ENCODE data around the gene F2RL3.
"Not testable (repeated sequence)": the region's sequence is repeated elsewhere in the genome, so short reads cannot be mapped to it uniquely, and the experiment has no call there.

The F2RL3 gene

DNA sequence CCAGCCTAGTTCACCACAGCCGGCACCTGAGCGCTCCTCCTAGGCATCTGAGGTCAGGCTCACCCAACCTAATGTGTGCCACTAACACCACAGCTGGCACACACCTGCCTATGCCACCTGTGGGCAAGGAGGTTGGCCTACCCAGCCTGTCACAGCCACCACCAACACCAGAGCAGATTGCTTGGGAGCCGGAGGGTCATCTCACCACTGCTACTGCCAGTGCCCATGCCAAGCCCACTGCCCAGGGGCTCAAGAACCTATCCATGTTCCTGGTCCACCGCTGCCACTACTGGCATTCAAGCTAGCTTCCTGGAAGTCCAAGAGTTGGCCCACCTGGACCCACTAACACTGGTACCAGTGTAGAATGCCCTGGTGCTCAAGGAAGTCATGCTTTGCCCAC lies 42.5 kb downstream of the F2RL3 start:
- no peak for DNase-seq (ENCODE audit: low read depth)
- TF ChIP-seq, protein P1, sequence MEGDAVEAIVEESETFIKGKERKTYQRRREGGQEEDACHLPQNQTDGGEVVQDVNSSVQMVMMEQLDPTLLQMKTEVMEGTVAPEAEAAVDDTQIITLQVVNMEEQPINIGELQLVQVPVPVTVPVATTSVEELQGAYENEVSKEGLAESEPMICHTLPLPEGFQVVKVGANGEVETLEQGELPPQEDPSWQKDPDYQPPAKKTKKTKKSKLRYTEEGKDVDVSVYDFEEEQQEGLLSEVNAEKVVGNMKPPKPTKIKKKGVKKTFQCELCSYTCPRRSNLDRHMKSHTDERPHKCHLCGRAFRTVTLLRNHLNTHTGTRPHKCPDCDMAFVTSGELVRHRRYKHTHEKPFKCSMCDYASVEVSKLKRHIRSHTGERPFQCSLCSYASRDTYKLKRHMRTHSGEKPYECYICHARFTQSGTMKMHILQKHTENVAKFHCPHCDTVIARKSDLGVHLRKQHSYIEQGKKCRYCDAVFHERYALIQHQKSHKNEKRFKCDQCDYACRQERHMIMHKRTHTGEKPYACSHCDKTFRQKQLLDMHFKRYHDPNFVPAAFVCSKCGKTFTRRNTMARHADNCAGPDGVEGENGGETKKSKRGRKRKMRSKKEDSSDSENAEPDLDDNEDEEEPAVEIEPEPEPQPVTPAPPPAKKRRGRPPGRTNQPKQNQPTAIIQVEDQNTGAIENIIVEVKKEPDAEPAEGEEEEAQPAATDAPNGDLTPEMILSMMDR (conservative IDR thresholded peaks at IDR 0.05; ENCODE audit: low read length) = no peak
- no peak overlapping the region for H3K4me3 ChIP-seq (ENCODE audit: low read length)

DNA sequence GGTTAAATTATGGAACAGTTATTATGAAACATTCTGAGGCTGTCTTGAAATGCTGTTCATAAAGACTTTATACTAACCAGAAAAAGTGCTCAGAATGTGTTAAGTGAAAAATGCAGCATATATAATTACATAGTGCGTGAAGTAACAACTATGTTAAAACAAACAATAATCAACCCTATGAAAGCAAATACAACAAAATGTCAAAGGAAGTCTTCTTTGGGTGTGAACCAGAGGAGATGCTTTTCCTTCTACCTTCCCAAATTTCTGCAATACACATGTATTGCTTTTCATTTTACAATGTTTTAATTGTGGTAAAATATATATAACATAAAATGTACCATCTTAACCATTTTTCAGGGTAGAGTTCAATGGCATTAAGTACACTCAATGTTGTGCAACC lies 45.7 kb downstream of the F2RL3 start:
- TF ChIP-seq, protein P1 (conservative IDR thresholded peaks at IDR 0.05; ENCODE audit: low read length) = no peak
- DNase-seq (ENCODE audit: low read depth) = no peak
- H3K4me3 ChIP-seq (ENCODE audit: low read length) = no peak overlapping the region

DNA sequence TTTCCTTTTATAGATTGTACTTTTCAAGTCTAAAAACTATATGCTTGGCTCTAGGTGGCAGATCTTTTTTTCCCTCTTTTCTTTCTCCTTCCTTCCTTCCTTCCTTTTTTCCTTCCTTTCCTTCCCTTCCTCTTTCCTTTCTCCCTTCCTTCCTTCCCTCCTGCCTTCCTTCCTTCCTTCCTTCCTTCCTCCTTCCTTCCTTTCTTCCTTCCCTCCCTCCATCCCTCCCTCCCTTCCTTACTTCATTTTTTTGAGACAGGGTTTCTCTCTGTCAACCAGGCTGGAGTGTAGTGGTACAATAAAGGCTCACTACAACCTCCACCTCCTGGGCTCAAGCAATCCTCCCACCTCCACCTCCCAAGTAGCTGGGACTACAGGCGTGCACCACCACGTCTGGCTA lies 48.1 kb downstream of the F2RL3 start:
- TF ChIP-seq, protein P1 (conservative IDR thresholded peaks at IDR 0.05; ENCODE audit: low read length) = no peak
- DNase-seq (ENCODE audit: low read depth) = no peak

DNA sequence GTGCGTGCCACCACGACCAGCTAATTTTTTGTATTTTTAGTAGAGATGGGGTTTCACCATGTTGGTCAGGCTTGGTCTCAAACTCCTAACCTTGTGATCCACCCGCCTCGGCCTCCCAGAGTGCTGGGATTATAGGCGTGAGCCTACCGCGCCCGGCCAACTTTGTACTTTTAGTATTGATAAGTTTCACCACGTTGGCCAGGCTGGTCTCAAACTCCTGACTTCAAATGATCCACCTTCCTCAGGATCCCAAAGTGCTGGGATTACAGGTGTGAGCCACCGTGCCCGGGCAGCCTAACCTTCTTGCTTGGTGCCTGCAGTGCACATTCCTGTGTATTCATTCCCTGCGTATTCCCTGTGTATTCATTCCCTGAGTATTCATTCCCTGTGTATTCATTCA lies 49.0 kb downstream of the F2RL3 start:
- not testable (repeated sequence) for DNase-seq (ENCODE audit: low read depth); H3K4me3 ChIP-seq (ENCODE audit: low read length)

More for the DNA sequence above, 48.1 kb downstream of the F2RL3 start:
- H3K4me3 ChIP-seq (ENCODE audit: low read length) = no peak overlapping the region

DNA sequence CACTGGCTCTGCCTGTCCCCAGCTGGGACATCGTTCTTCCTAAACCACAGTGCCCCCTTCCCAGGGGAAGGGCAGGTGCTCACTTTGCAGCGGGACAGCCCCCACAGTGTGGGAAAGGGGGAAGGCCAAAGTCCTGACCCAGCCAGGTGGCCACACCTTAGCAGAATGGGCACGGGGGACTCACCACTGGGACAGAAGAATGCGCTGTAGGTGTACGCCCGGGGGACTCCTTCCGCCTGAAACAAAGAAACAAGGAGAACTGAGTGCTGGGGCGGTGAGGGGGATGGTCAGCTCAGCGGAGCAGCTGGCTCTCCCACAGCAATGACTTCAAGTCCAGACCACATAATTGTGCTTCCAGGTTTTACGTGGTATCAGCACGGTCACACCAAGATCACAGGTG lies 49.4 kb downstream of the F2RL3 start:
- TF ChIP-seq, protein P1 (conservative IDR thresholded peaks at IDR 0.05; ENCODE audit: low read length) = no peak
- no peak for DNase-seq (ENCODE audit: low read depth)
- no peak overlapping the region for H3K4me3 ChIP-seq (ENCODE audit: low read length)

DNA sequence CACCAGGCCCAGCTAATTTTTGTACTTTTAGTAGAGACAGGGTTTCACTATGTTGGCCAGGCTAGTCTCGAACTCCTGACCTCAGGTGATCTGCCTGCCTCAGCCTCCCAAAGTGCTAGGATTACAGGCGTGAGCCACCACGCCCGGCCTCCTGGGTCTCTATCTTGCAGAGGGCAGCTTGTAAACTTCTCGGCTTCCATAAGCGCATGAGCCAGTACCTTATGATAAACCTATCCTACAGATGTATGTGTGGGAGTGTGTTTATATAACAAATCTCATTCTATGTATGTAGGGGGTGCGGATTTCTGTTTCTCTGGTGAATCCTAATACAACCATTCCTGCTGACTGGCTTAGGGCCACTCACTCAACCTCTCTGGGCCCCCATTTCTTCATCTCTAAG lies 51.3 kb downstream of the F2RL3 start:
- not testable (repeated sequence) for DNase-seq (ENCODE audit: low read depth); H3K4me3 ChIP-seq (ENCODE audit: low read length)

DNA sequence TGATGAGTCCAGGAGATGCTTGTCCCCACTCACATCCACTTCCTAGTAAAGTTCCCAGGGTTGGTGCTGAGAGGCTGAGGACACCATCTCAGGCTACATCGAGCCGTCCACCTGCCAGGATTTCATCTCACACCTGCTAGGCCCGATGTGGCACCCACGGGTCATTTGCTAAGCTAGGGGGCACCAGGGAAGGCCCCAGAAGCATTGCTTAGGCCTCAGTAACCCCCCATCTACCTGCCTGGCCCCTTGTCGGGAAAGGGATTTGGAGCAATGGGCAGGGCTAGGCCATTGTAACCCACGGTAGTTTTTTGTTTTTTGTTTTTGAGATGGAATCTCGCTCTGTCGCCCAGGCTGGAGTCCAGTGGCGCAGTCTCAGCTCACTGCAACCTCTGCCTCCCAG lies 51.8 kb downstream of the F2RL3 start:
- TF ChIP-seq, protein P1 (conservative IDR thresholded peaks at IDR 0.05; ENCODE audit: low read length) = no peak
- H3K4me3 ChIP-seq (ENCODE audit: low read length) = no peak overlapping the region
- DNase-seq (ENCODE audit: low read depth) = no peak
